WTC11 (cell line): ENCODE measurements around the gene TRIM17. TPM values are rescaled to one million over a fixed set of nuclear protein-coding genes. Genes with fewer than 3 reads are reported as not detected.

Experiments
- ATAC-seq: fragments of 200-7000 bp; cut with Tn5 transposase; 2 replicates; pipeline ENCODE4 v1.10.0; 2021; ENCODE audit warnings: mild to moderate bottlenecking, moderate library complexity
- CTCF ChIA-PET: fragments of 300-600 bp; sonication (Branson Sonifier 250); formaldehyde crosslinking; loops from one replicate; lab custom pipeline; 2021; ENCODE audit warnings: antibody characterized with exemption; lab: Charles Lee
- POLR2A ChIA-PET: fragments of 350-600 bp; sonication (Branson Sonifier 250); formaldehyde crosslinking; loops from one replicate; lab custom pipeline; 2021; ENCODE audit warnings: antibody characterized with exemption; lab: Charles Lee
- DNase-seq: peaks from one replicate; pipeline ENCODE4 v3.0.0; 2021; ENCODE audit warnings: low spot score
- H3K27ac Mint-ChIP-seq: 2 replicates; pipeline ENCODE4 v1.8.0; 2021; ENCODE audit warnings: mixed read lengths
- H3K27me3 Mint-ChIP-seq: 2 replicates; pipeline ENCODE4 v1.8.0; 2021; ENCODE audit warnings: low read depth, mild to moderate bottlenecking, moderate library complexity, mixed read lengths
- H3K36me3 Mint-ChIP-seq: 2 replicates; pipeline ENCODE4 v1.8.0; 2021; ENCODE audit warnings: mixed read lengths
- H3K4me1 Mint-ChIP-seq: 2 replicates; pipeline ENCODE4 v1.8.0; 2022; ENCODE audit warnings: mixed read lengths
- H3K4me3 Mint-ChIP-seq: 2 replicates; pipeline ENCODE4 v1.8.0; 2021; ENCODE audit warnings: mild to moderate bottlenecking, moderate library complexity, mixed read lengths
- H3K9me3 Mint-ChIP-seq: 2 replicates; pipeline ENCODE4 v1.8.0; 2021; ENCODE audit warnings: mixed read lengths
- E2F5 ChIP-seq: sonication (generic); formaldehyde crosslinking; IDR thresholded peaks from 2 replicates; pipeline ENCODE4 v1.8.1; 2022; ENCODE audit warnings: mild to moderate bottlenecking, moderate library complexity, missing genetic modification reagents
- ELF4 ChIP-seq: sonication (generic); formaldehyde crosslinking; IDR thresholded peaks from 2 replicates; pipeline ENCODE4 v1.8.1; 2022; ENCODE audit warnings: low read depth, mild to moderate bottlenecking, moderate library complexity, missing genetic modification reagents
- ESRRA ChIP-seq: sonication (generic); formaldehyde crosslinking; IDR thresholded peaks from 2 replicates; pipeline ENCODE4 v1.8.1; 2022; ENCODE audit warnings: mild to moderate bottlenecking, missing genetic modification reagents, borderline replicate concordance
- ETV6 ChIP-seq: sonication (generic); formaldehyde crosslinking; IDR thresholded peaks from 2 replicates; pipeline ENCODE4 v1.8.1; 2022; ENCODE audit warnings: mild to moderate bottlenecking, missing genetic modification reagents
- KAT7 ChIP-seq: sonication (generic); formaldehyde crosslinking; IDR thresholded peaks from 2 replicates; pipeline ENCODE4 v1.8.1; 2023; ENCODE audit warnings: missing genetic modification reagents, mild to moderate bottlenecking, borderline replicate concordance
- NR3C1 ChIP-seq: sonication (generic); formaldehyde crosslinking; conservative IDR thresholded peaks from 2 replicates; pipeline ENCODE4 v1.8.1; 2023; ENCODE audit warnings: low read depth, mild to moderate bottlenecking, missing genetic modification reagents
- RELA ChIP-seq: sonication (generic); formaldehyde crosslinking; IDR thresholded peaks from 2 replicates; pipeline ENCODE4 v1.8.1; 2022; ENCODE audit warnings: missing genetic modification reagents, mild to moderate bottlenecking, borderline replicate concordance
- USF1 ChIP-seq: sonication (generic); formaldehyde crosslinking; IDR thresholded peaks from 2 replicates; pipeline ENCODE4 v1.8.0; 2022; ENCODE audit warnings: mild to moderate bottlenecking, missing genetic modification reagents
- ZNF281 ChIP-seq: sonication (generic); formaldehyde crosslinking; IDR thresholded peaks from 2 replicates; pipeline ENCODE4 v1.8.0; 2023; ENCODE audit warnings: mild to moderate bottlenecking, missing genetic modification reagents
- ZNF416 ChIP-seq: fragments of 250-450 bp; sonication (Bioruptor Pico); IDR thresholded peaks from 2 replicates; pipeline ENCODE4 v1.9.0; 2021; ENCODE audit warnings: mild to moderate bottlenecking, inconsistent platforms
- ZNF423 ChIP-seq: fragments of 250-450 bp; sonication (Bioruptor Pico); IDR thresholded peaks from 2 replicates; pipeline ENCODE4 v2.1.2; 2022; ENCODE audit warnings: mild to moderate bottlenecking, moderate library complexity
- total RNA-seq: library from RNA; stranded (reverse); gene quantifications from 3 replicates; pipeline ENCODE4 v1.2.3, GENCODE V29; 2021
- TF ChIP-seq, protein P1 (sequence below): sonication (generic); formaldehyde crosslinking; IDR thresholded peaks from 2 replicates; pipeline ENCODE4 v1.8.1; 2022; ENCODE audit warnings: mild to moderate bottlenecking, missing genetic modification reagents, moderate library complexity, borderline replicate concordance
- TF ChIP-seq, protein P2 (sequence below): sonication (generic); formaldehyde crosslinking; conservative IDR thresholded peaks from 2 replicates; pipeline ENCODE4 v1.8.1; 2023; ENCODE audit warnings: mild to moderate bottlenecking, low read depth, missing genetic modification reagents, moderate library complexity
- TF ChIP-seq, protein P3 (sequence below): fragments of 250-450 bp; sonication (Bioruptor Pico); IDR thresholded peaks from 2 replicates; pipeline ENCODE4 v1.9.0; 2021; ENCODE audit warnings: moderate library complexity, mild to moderate bottlenecking, inconsistent platforms, borderline replicate concordance
- TF ChIP-seq, protein P4 (sequence below): sonication (generic); formaldehyde crosslinking; IDR thresholded peaks from 2 replicates; pipeline ENCODE4 v1.8.1; 2023; ENCODE audit warnings: mild to moderate bottlenecking, missing genetic modification reagents, borderline replicate concordance

The TRIM17 gene
- total RNA-seq, 1 experiment from 2014 or later = 2.6 TPM

GRCh38 chr1:228407106-228408040 lies 9.3 kb downstream of the TRIM17 start:
- H3K4me3 Mint-ChIP-seq = peak overlapping the region; percentile 94
- DNase-seq (no peak), ATAC-seq (peak; percentile 27)
- no peak overlapping the region for H3K27ac Mint-ChIP-seq
- POLR2A ChIA-PET = interaction anchor here (0.6 to 3.8 kb wide), 18 partner anchors 17 to 1934 kb away, joined by 3 to 52 read pairs (median 5); a partner anchor contains a TSS
- H3K36me3 Mint-ChIP-seq = peaks cover 6% of the 10 kb centered on the region; the same call in 1 of the 2 replicates
- H3K27me3 Mint-ChIP-seq = no peaks in the 10 kb centered on the region
- no peaks in the 10 kb centered on the region for H3K9me3 Mint-ChIP-seq
- CTCF ChIA-PET = interaction anchor here (0.6 to 4.0 kb wide), 12 partner anchors 8 to 454 kb away, joined by 4 to 17 read pairs (median 4); no protein-coding TSS in a partner anchor
- H3K4me1 Mint-ChIP-seq = peaks cover 24% of the 10 kb centered on the region
- TF ChIP-seq ZNF281 (CRISPR knock-in tag) (0 out of 2 replicates have a peak, but pooled peaks have one; percentile 58), ELF4 (no peak), ZNF423 (CRISPR knock-in tag) (0 out of 2 replicates have a peak, but pooled peaks have one; percentile 35), NR3C1 (CRISPR knock-in tag) (no peak), ZNF416 (CRISPR knock-in tag) (no peak)

DNA sequence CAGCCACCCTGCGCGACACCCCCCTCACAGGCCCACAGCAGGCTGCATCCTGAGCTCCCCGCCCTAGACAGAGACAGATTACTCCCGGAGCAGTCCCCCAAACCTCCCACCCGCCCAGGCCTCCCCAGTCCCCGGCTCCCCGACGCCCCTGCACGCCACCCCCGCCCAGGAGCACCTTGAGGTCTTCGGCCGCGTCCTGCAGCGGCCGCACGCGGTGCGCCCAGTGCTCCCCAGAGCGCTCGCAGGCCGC lies 10.8 kb downstream of the TRIM17 start:
- POLR2A ChIA-PET = interaction anchor here (0.7 to 3.8 kb wide), 4 partner anchors 12 to 107 kb away, joined by 3 to 52 read pairs (median 4); a partner anchor contains a TSS
- peak overlapping the region; percentile 94 for H3K4me3 Mint-ChIP-seq
- H3K36me3 Mint-ChIP-seq = peaks cover 13% of the 10 kb centered on the region; the same call in 1 of the 2 replicates
- peak overlapping the region; percentile 86; the same call in 1 of the 2 replicates for H3K27ac Mint-ChIP-seq
- CTCF ChIA-PET = interaction anchor here (1.1 to 4.0 kb wide), 6 partner anchors 9 to 192 kb away, joined by 3 to 17 read pairs (median 4); no protein-coding TSS in a partner anchor
- no peaks in the 10 kb centered on the region for H3K27me3 Mint-ChIP-seq
- peaks cover 24% of the 10 kb centered on the region for H3K4me1 Mint-ChIP-seq
- DNase-seq (no peak), ATAC-seq (no peak)
- no peaks in the 10 kb centered on the region for H3K9me3 Mint-ChIP-seq
- TF ChIP-seq, protein P1, sequence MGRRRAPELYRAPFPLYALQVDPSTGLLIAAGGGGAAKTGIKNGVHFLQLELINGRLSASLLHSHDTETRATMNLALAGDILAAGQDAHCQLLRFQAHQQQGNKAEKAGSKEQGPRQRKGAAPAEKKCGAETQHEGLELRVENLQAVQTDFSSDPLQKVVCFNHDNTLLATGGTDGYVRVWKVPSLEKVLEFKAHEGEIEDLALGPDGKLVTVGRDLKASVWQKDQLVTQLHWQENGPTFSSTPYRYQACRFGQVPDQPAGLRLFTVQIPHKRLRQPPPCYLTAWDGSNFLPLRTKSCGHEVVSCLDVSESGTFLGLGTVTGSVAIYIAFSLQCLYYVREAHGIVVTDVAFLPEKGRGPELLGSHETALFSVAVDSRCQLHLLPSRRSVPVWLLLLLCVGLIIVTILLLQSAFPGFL (CRISPR knock-in tag) = no peak
- TF ChIP-seq KAT7 (no peak), ESRRA (no peak), ELF4 (no peak), ZNF281 (CRISPR knock-in tag) (no peak), RELA (no peak), ETV6 (CRISPR knock-in tag) (no peak), USF1 (no peak), E2F5 (no peak)
- TF ChIP-seq, protein P2, sequence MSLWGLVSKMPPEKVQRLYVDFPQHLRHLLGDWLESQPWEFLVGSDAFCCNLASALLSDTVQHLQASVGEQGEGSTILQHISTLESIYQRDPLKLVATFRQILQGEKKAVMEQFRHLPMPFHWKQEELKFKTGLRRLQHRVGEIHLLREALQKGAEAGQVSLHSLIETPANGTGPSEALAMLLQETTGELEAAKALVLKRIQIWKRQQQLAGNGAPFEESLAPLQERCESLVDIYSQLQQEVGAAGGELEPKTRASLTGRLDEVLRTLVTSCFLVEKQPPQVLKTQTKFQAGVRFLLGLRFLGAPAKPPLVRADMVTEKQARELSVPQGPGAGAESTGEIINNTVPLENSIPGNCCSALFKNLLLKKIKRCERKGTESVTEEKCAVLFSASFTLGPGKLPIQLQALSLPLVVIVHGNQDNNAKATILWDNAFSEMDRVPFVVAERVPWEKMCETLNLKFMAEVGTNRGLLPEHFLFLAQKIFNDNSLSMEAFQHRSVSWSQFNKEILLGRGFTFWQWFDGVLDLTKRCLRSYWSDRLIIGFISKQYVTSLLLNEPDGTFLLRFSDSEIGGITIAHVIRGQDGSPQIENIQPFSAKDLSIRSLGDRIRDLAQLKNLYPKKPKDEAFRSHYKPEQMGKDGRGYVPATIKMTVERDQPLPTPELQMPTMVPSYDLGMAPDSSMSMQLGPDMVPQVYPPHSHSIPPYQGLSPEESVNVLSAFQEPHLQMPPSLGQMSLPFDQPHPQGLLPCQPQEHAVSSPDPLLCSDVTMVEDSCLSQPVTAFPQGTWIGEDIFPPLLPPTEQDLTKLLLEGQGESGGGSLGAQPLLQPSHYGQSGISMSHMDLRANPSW (CRISPR knock-in tag) = no peak
- TF ChIP-seq, protein P3, sequence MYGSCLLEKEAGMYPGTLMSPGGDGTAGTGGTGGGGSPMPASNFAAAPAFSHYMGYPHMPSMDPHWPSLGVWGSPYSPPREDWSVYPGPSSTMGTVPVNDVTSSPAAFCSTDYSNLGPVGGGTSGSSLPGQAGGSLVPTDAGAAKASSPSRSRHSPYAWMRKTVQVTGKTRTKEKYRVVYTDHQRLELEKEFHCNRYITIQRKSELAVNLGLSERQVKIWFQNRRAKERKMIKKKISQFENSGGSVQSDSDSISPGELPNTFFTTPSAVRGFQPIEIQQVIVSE = no peak
- TF ChIP-seq, protein P4, sequence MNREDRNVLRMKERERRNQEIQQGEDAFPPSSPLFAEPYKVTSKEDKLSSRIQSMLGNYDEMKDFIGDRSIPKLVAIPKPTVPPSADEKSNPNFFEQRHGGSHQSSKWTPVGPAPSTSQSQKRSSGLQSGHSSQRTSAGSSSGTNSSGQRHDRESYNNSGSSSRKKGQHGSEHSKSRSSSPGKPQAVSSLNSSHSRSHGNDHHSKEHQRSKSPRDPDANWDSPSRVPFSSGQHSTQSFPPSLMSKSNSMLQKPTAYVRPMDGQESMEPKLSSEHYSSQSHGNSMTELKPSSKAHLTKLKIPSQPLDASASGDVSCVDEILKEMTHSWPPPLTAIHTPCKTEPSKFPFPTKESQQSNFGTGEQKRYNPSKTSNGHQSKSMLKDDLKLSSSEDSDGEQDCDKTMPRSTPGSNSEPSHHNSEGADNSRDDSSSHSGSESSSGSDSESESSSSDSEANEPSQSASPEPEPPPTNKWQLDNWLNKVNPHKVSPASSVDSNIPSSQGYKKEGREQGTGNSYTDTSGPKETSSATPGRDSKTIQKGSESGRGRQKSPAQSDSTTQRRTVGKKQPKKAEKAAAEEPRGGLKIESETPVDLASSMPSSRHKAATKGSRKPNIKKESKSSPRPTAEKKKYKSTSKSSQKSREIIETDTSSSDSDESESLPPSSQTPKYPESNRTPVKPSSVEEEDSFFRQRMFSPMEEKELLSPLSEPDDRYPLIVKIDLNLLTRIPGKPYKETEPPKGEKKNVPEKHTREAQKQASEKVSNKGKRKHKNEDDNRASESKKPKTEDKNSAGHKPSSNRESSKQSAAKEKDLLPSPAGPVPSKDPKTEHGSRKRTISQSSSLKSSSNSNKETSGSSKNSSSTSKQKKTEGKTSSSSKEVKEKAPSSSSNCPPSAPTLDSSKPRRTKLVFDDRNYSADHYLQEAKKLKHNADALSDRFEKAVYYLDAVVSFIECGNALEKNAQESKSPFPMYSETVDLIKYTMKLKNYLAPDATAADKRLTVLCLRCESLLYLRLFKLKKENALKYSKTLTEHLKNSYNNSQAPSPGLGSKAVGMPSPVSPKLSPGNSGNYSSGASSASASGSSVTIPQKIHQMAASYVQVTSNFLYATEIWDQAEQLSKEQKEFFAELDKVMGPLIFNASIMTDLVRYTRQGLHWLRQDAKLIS (CRISPR knock-in tag) = no peak
